Bronchial epithelial cell (primary cell): ENCODE results near the gene C21orf91. TPM values are rescaled to one million over a fixed set of nuclear protein-coding genes. Genes with fewer than 3 reads are reported as not detected.

Experiments used
- DNase-seq: peaks from one replicate; pipeline ENCODE4 v3.0.0-alpha.2; 2010; ENCODE audit warnings: low read depth
- FAIRE-seq: peaks from 2 replicates; lab custom pipeline; 2011; peaks lifted over from hg19 to GRCh38; lab: Jason Lieb, UNC
- H3K27me3 ChIP-seq: 2 replicates; pipeline ENCODE4 v1.5.1; 2011; ENCODE audit warnings: low read length; ENCODE audit not compliant: control insufficient read depth, insufficient read depth
- H3K36me3 ChIP-seq: 2 replicates; pipeline ENCODE4 v1.5.1; 2011; ENCODE audit warnings: low read length; ENCODE audit not compliant: control insufficient read depth, insufficient read depth
- H3K4me3 ChIP-seq: 2 replicates; pipeline ENCODE4 v1.5.1; 2011; ENCODE audit warnings: mild to moderate bottlenecking, low read depth, low read length, control low read depth
- CTCF ChIP-seq: IDR thresholded peaks from 2 replicates; pipeline ENCODE4 v1.5.1; 2011; ENCODE audit warnings: mild to moderate bottlenecking, moderate library complexity, low read length, control low read depth, inconsistent platforms; ENCODE audit not compliant: insufficient read depth, severe bottlenecking
- total RNA-seq: library from RNA; depleted of rRNA; stranded (reverse); fragments of >200 nt; gene quantifications from 2 replicates; pipeline ENCODE4 v1.2.1, GENCODE V29; 2014

The C21orf91 gene
- total RNA-seq, 1 donor from 2014 or later: 6.6 TPM

DNA sequence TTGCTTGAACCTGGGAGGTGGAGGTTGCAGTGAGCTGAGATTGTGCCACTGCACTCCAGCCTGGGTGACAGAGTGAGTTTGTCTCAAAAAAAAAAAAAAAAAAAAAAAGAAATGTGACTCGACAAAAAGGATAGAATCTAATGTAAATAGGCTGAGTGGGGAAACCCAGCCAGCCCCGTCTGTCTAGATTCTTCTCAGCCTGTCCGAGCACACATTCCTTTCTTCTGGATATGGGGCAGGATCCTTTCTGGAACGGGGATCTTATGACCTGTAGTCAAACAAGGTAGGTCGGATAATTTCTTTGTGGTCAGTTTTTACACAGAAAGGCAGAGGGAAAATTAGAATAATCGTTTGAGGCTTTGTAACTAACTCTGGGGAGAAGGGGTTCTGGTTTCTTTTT is 74.1 kb downstream of the C21orf91 start:
- TF ChIP-seq CTCF: no peak
- no peaks in the 10 kb centered on the region for H3K36me3 ChIP-seq
- H3K4me3 ChIP-seq: no peak overlapping the region
- DNase-seq: no peak
- no peaks in the 10 kb centered on the region for H3K27me3 ChIP-seq
- no peak for FAIRE-seq

DNA sequence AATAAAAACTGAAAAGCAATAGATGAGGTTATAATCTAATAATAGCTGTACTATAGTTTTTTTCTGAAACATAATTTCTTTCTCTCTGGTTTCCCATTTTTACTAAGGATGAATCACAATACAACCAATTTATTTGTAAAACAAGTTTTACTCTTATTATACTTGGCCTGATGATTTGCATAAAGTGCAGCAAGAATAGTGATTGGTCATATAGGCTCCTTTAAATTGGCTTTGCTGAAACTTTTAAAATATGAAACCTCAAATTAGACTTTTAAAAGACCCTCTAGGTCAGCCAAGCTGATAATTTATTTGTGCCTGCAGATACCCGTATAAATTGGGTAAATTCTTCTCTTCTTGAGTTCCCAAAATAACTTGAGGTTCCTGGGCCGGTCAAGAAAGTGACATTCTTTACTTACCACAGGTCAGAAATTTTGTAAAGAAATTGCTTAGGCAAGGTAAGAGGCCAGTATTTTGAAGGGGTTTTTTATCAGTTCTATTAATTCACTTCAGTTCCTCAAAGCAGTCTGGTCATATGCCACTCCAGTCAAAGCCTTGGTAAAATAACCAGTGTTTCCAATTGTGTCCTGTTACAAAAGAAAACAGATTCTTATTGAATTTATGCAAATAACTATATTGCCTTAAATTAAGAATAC is 76.1 kb downstream of the C21orf91 start:
- TF ChIP-seq CTCF: no peak
- FAIRE-seq: no peak
- H3K27me3 ChIP-seq: no peaks in the 10 kb centered on the region
- no peaks in the 10 kb centered on the region for H3K36me3 ChIP-seq
- DNase-seq: no peak
- no peak overlapping the region for H3K4me3 ChIP-seq

GRCh38 chr21:17742181-17742580 is 77.0 kb downstream of the C21orf91 start:
- Histone ChIP-seq H3K27me3 (no peaks in the 10 kb centered on the region), H3K4me3 (no peak overlapping the region), H3K36me3 (no peaks in the 10 kb centered on the region)
- no peak for FAIRE-seq
- peak; percentile 76 for DNase-seq
- no peak for TF ChIP-seq CTCF

Other genes starting within 250 kb of the C21orf91 start
- gene BTG3, start 206.5 kb downstream of the C21orf91 start, total RNA-seq: 28.3 and 32.9 TPM in 2 replicates